GM18907 (cell line): ENCODE measurements around the gene DNAH2.

Experiments used
- ATAC-seq: cut with Tn5 transposase; IDR thresholded peaks from one replicate; pipeline ENCODE4 v1.9.1; 2021; ENCODE audit warnings: mild to moderate bottlenecking, moderate library complexity; ENCODE audit not compliant: unreplicated experiment

DNAH2 gene

GRCh38 chr17:7817643-7817964, 100.1 kb downstream of the DNAH2 start:
- no peak for ATAC-seq

- ATAC-seq: no peak
Observed at GRCh38 chr17:7818026-7818425, 100.5 kb downstream of the DNAH2 start.

DNA sequence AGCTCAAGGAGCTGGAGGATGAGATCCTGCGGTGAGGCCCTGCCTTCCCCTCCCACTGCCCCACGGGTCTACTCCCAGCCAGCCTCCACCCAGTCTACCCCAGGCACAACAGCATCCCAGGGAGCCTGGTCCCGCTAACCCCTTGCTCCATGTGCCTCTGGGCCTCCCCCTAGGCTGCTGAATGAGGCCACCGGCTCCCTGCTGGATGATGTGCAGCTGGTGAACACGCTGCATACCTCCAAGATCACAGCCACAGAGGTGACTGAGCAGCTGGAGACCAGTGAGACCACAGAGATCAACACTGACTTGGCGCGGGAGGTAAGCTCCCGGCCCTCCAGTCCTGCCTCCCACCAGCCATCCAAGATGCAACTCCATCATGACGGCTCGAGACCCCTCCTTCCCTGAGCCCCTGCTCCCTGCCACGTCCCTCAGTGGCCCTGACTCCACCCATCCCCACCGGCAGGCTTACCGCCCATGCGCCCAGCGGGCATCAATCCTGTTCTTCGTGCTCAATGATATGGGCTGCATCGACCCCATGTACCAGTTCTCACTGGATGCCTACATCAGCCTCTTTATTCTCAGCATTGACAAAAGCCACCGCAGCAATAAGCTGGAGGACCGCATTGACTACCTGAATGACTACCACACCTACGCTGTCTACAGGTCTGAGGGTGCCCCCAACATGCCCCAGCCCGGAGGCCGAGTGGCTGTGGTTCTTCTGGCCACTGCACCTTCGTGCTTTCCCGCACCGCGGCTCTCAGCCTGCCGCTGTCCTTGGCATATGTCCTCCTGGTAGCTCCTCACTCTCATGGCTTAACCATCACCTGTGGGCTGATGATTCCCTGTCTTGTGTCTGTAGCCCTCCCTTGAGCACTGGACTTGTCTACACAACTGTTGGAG, 101.5 kb downstream of the DNAH2 start:
- no peak for ATAC-seq

- no peak for ATAC-seq
Observed at GRCh38 chr17:7820231-7820630, 102.7 kb downstream of the DNAH2 start.

- ATAC-seq: no peak
Observed at GRCh38 chr17:7822126-7822525, 104.6 kb downstream of the DNAH2 start.

- ATAC-seq: no peak
Observed at GRCh38 chr17:7823581-7824001, 106.0 kb downstream of the DNAH2 start.

- ATAC-seq: no peak
Observed at GRCh38 chr17:7824021-7824924, 106.7 kb downstream of the DNAH2 start.

- ATAC-seq: no peak
Observed at GRCh38 chr17:7825206-7825990, 107.9 kb downstream of the DNAH2 start.

GRCh38 chr17:7830616-7831015, 113.1 kb downstream of the DNAH2 start:
- no peak for ATAC-seq

DNA sequence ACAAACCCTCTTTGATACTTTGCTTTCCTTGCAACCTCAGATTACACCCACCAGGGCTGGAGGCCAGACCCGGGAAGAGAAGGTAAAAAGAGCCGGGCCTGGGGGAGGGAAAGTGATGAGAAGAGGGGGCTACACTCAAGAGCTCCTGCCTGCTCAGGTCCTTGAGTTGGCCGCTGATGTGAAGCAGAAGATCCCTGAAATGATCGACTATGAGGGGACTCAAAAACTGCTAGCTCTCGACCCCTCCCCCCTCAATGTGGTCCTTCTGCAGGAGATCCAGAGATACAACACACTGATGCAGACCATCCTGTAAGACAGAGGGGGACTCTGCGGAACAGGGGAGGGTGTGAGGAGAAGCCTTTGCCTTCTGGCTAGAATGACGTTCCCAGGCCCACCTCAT, 113.7 kb downstream of the DNAH2 start:
- no peak for ATAC-seq

DNA sequence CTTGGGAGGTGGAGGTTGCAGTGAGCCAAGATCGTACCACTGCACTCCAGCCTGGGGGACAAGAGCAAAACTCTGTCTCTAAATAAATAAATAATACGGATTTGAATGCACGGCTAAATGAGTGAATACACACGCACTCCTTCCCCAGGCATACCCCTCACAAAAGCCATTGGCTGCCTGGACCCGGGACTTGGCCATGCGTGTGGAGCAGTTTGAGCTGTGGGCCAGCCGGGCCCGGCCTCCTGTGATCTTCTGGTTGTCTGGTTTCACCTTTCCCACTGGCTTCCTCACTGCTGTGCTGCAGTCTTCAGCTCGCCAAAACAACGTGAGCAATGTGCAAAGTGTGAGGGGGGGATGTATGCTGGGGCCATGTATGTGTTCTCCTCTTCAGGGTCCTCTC, 114.9 kb downstream of the DNAH2 start:
- no peak for ATAC-seq

GRCh38 chr17:7833011-7833794, 115.7 kb downstream of the DNAH2 start:
- ATAC-seq: no peak

DNA sequence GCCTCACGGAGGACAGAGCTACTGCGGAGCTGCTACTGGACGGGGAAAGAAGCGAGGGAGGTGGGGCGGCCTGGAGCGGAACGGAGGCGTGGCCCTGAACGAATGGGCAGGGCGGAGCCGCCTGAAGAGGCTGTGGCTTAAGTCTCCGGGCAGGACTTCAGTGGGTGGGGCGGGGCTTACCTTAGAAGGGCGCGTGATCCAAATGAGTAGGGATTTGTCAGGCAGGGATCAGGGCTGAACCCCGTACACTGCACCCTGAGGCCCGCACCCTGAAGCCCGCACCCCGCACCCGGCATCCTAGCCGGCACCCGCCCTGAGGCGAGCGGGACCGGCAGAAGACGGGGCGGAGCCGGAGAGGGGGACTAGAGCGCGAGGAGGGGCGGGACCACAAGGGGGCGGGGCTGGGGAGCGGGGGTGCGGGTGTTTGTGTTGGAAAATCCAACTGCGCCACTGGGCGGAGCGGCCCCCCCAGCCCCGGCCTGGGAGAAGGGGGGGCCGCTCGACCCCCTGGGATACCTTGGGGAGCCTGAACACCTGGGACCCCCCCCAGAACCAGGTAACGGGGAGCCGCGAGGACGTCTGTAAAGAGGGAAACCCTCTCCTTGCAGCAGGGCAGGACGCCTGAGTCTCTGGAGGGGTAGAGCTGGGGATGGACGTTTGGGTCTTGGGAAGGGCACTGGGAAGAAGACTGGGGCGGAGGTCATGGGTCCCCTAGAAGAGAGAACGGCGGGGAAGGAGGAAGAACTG, 116.4 kb downstream of the DNAH2 start, which contains the start of gene KDM6B:
Gene KDM6B (plus strand): TSS at position 423 of the 747 bp plus-strand sequence. CDS start 11,338 bp downstream, outside the sequence.
- peak; percentile 36 for ATAC-seq

GRCh38 chr17:7834542-7834956, 117.0 kb downstream of the DNAH2 start:
- peak; percentile 10 for ATAC-seq

DNA sequence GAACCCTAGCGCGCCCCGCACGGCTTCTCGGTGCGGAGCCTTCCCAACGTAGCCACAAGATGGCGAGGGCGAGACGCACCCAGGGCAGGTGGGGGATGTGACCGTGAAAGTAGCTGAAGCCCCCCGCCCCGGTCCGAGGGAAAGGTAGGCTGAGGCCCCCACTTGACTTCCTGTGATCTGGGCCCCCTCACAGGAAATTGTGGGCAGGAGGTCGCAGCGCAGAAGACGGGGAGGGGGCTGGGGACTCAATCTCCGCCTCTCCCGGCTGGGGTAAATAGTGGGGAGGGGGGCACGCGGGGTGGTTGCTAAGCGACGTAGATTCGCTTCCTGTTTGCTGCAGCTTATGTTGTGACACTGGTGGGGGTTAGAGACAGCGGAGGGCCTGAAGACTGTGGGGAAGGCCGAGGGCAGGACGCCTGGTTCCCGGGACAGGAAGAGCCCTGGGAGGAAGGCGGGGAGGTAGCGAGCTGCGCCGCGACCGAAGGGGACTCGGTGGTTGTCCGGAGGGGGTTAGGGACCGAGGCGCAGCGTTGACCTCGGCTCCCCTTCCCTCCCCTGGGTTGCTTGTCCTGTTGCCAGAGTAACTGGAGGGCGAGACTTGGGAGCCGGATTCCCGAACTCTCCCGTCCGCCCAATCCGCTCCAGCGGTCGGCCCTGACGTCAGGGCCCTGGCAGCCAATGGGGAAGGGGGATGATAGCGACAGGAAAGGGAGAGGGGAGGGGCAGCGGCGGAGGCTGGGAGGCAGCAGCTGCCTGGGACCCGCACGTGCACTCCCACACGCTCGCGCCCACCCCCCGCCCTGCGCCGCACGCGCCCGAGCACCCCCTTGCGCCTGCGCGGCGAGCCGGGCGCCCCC, 117.6 kb downstream of the DNAH2 start:
- peak; percentile 45 for ATAC-seq

GRCh38 chr17:7835814-7836595, 118.5 kb downstream of the DNAH2 start:
- peak; percentile 36 for ATAC-seq

GRCh38 chr17:7836596-7837407, 119.3 kb downstream of the DNAH2 start:
- peak; percentile 17 for ATAC-seq
